Trophoblast cell (in vitro differentiated cells and primary cell): ENCODE measurements around the gene UNC45B.
"Not testable (repeated sequence)": the region's sequence is repeated elsewhere in the genome, so short reads cannot be mapped to it uniquely, and the experiment has no call there.

ENCODE experiments used
- DNase-seq, 2 donors: peaks; one replicate each; pipeline ENCODE4 v3.0.0-alpha.2; 2016
- H2AFZ ChIP-seq: 2 replicates; pipeline ENCODE4 v1.6.1; 2013; ENCODE audit warnings: low read length, moderate library complexity, mild to moderate bottlenecking; ENCODE audit not compliant: insufficient read depth, poor library complexity
- H2AK5ac ChIP-seq: 2 replicates; pipeline ENCODE4 v1.6.1; 2013; ENCODE audit warnings: mild to moderate bottlenecking, low read length
- H2BK120ac ChIP-seq: 2 replicates; pipeline ENCODE4 v1.6.1; 2013; ENCODE audit warnings: low read length, mild to moderate bottlenecking, moderate library complexity; ENCODE audit not compliant: insufficient read depth, poor library complexity
- H2BK12ac ChIP-seq: 2 replicates; pipeline ENCODE4 v1.6.1; 2013; ENCODE audit warnings: mild to moderate bottlenecking, low read length, moderate library complexity
- H2BK5ac ChIP-seq: 2 replicates; pipeline ENCODE4 v1.6.1; 2013; ENCODE audit warnings: low read length, low read depth, moderate library complexity, mild to moderate bottlenecking; ENCODE audit not compliant: poor library complexity
- H3K14ac ChIP-seq: 2 replicates; pipeline ENCODE4 v1.6.1; 2013; ENCODE audit warnings: mild to moderate bottlenecking, low read length
- H3K18ac ChIP-seq: 2 replicates; pipeline ENCODE4 v1.6.1; 2013; ENCODE audit warnings: mild to moderate bottlenecking, low read length
- H3K23ac ChIP-seq: 2 replicates; pipeline ENCODE4 v1.6.1; 2013; ENCODE audit warnings: low read length
- H3K27ac ChIP-seq: 2 replicates; pipeline ENCODE4 v1.5.1; 2013; ENCODE audit warnings: low read depth, mild to moderate bottlenecking, inconsistent platforms, low read length, moderate library complexity
- H3K27me3 ChIP-seq: 2 replicates; pipeline ENCODE4 v1.6.1; 2013; ENCODE audit warnings: inconsistent platforms, mild to moderate bottlenecking, low read length, moderate library complexity; ENCODE audit not compliant: insufficient read depth
- H3K36me3 ChIP-seq, 2 experiments: 1 replicate in 1 of 2; 2 replicates in 1 of 2; pipeline ENCODE4 v1.6.1; 2013; ENCODE audit warnings: low read length in 2 of 2, mild to moderate bottlenecking in 2 of 2, moderate library complexity in 1 of 2; ENCODE audit not compliant: insufficient read depth in 2 of 2, control insufficient read depth in 1 of 2
- H3K4ac ChIP-seq: 2 replicates; pipeline ENCODE4 v1.6.1; 2013; ENCODE audit warnings: low read depth, mild to moderate bottlenecking, low read length, moderate library complexity
- H3K4me1 ChIP-seq, 2 experiments: 1 replicate in 1 of 2; 2 replicates in 1 of 2; pipeline ENCODE4 v1.6.1; 2013; ENCODE audit warnings: low read length in 2 of 2, mild to moderate bottlenecking in 2 of 2, moderate library complexity in 1 of 2; ENCODE audit not compliant: insufficient read depth in 2 of 2, control insufficient read depth in 1 of 2
- H3K4me2 ChIP-seq: 2 replicates; pipeline ENCODE4 v1.6.1; 2013; ENCODE audit warnings: inconsistent platforms, mild to moderate bottlenecking, low read length, moderate library complexity
- H3K4me3 ChIP-seq: 2 replicates; pipeline ENCODE4 v1.5.1; 2013; ENCODE audit warnings: mild to moderate bottlenecking, low read depth, low read length, inconsistent platforms
- H3K79me1 ChIP-seq: one replicate; pipeline ENCODE4 v1.6.1; 2013; ENCODE audit warnings: low read length
- H3K79me2 ChIP-seq: 2 replicates; pipeline ENCODE4 v1.6.1; 2013; ENCODE audit warnings: low read length, mild to moderate bottlenecking; ENCODE audit not compliant: control insufficient read depth, insufficient read depth, poor library complexity
- H3K9ac ChIP-seq: 2 replicates; pipeline ENCODE4 v1.6.1; 2013; ENCODE audit warnings: mild to moderate bottlenecking, low read length
- H3K9me3 ChIP-seq: 2 replicates; pipeline ENCODE4 v1.6.1; 2013; ENCODE audit warnings: low read depth, mild to moderate bottlenecking, control low read depth, inconsistent platforms, low read length; ENCODE audit not compliant: insufficient read depth
- H4K12ac ChIP-seq: 2 replicates; pipeline ENCODE4 v1.6.1; 2013; ENCODE audit warnings: low read depth, mild to moderate bottlenecking, low read length, moderate library complexity
- H4K8ac ChIP-seq: 2 replicates; pipeline ENCODE4 v1.6.1; 2013; ENCODE audit warnings: low read depth, mild to moderate bottlenecking, low read length, moderate library complexity
- H4K91ac ChIP-seq: one replicate; pipeline ENCODE4 v1.6.1; 2013; ENCODE audit warnings: low read depth, mild to moderate bottlenecking, low read length, moderate library complexity
- WGBS: extraction: QIAGEN DNeasy Blood & Tissue Kit; methylation state at CpG from one replicate; pipeline ENCODE4 v1.1.7; 2013; ENCODE audit warnings: missing lambda C conversion rate; ENCODE audit not compliant: insufficient read length, insufficient coverage; ENCODE audit errors: extremely low coverage; 5-methylcytosine and 5-hydroxymethylcytosine counted together

UNC45B gene

GRCh38 chr17:35103271-35103670 lies 44.3 kb upstream of the UNC45B start:
- Histone ChIP-seq H3K79me1 (no peaks in the 10 kb centered on the region), H3K4me1 (peaks cover 4 to 7% of the 10 kb centered on the region in 2 experiments), H2BK12ac (no peak overlapping the region), H2AFZ (no peak overlapping the region), H3K36me3 (peaks cover 11 to 23% of the 10 kb centered on the region in 2 experiments), H3K27ac (no peak overlapping the region), H3K9me3 (no peaks in the 10 kb centered on the region), H3K27me3 (no peaks in the 10 kb centered on the region), H2BK5ac (no peak overlapping the region), H3K18ac (no peak overlapping the region), H3K14ac (no peak overlapping the region), H4K91ac (no peak overlapping the region), H3K4me3 (no peak overlapping the region), H2BK120ac (no peak overlapping the region), H4K8ac (no peak overlapping the region), H3K4ac (no peak overlapping the region), H4K12ac (no peak overlapping the region), H3K79me2 (no peaks in the 10 kb centered on the region), H3K23ac (no peak overlapping the region), H2AK5ac (no peak overlapping the region), H3K9ac (no peak overlapping the region), H3K4me2 (peak overlapping the region; percentile 20)
- no CpG with 5 or more reads among the region's 5 CpGs for WGBS
- no peak for DNase-seq

GRCh38 chr17:35104844-35105450 lies 42.7 kb upstream of the UNC45B start:
- peaks cover 11 to 22% of the 10 kb centered on the region in 2 experiments for H3K36me3 ChIP-seq
- H3K4me1 ChIP-seq, result peaks cover 4 to 7% of the 10 kb centered on the region in 2 experiments
- no peaks in the 10 kb centered on the region for H3K79me2 ChIP-seq
- H4K8ac ChIP-seq, result no peak overlapping the region
- H4K12ac ChIP-seq, result no peak overlapping the region
- H3K9ac ChIP-seq, result no peak overlapping the region
- no peak for DNase-seq
- H2AK5ac ChIP-seq, result no peak overlapping the region
- no peaks in the 10 kb centered on the region for H3K9me3 ChIP-seq
- H3K27ac ChIP-seq, result no peak overlapping the region
- WGBS, result no CpG with 5 or more reads among the region's 5 CpGs
- H2BK12ac ChIP-seq, result no peak overlapping the region
- H3K4me3 ChIP-seq, result no peak overlapping the region
- no peak overlapping the region for H3K23ac ChIP-seq
- no peak overlapping the region for H4K91ac ChIP-seq
- H2BK5ac ChIP-seq, result no peak overlapping the region
- no peak overlapping the region for H3K18ac ChIP-seq
- no peak overlapping the region for H3K14ac ChIP-seq
- H3K4me2 ChIP-seq, result no peak overlapping the region
- no peak overlapping the region for H2AFZ ChIP-seq
- no peak overlapping the region for H2BK120ac ChIP-seq
- H3K79me1 ChIP-seq, result no peaks in the 10 kb centered on the region
- no peak overlapping the region for H3K4ac ChIP-seq
- no peaks in the 10 kb centered on the region for H3K27me3 ChIP-seq

- H2BK120ac ChIP-seq, H3K4me1 ChIP-seq, H2BK5ac ChIP-seq, H3K9ac ChIP-seq, H3K4ac ChIP-seq, H3K4me2 ChIP-seq, H3K79me1 ChIP-seq, H3K79me2 ChIP-seq, H2BK12ac ChIP-seq, H3K14ac ChIP-seq, H4K12ac ChIP-seq, DNase-seq, H3K9me3 ChIP-seq, H3K27ac ChIP-seq, H4K8ac ChIP-seq, H3K18ac ChIP-seq, H3K23ac ChIP-seq, H3K36me3 ChIP-seq, H3K27me3 ChIP-seq, H4K91ac ChIP-seq, H2AFZ ChIP-seq, H2AK5ac ChIP-seq, H3K4me3 ChIP-seq: not testable (repeated sequence)
- WGBS, result no CpG with 5 or more reads among the region's 17 CpGs
Observed at GRCh38 chr17:35110791-35111190, 36.8 kb upstream of the UNC45B start.

GRCh38 chr17:35116845-35117244 lies 30.8 kb upstream of the UNC45B start:
- Histone ChIP-seq H4K91ac (peak overlapping the region; percentile 39), H3K9ac (no peak overlapping the region), H2AFZ (no peak overlapping the region), H2BK12ac (peak overlapping the region; percentile 29), H2AK5ac (no peak overlapping the region), H3K14ac (no peak overlapping the region), H3K4me3 (no peak overlapping the region), H3K4ac (no peak overlapping the region), H3K79me1 (peaks cover 6% of the 10 kb centered on the region), H3K18ac (peak overlapping the region; percentile 2), H2BK120ac (no peak overlapping the region), H3K9me3 (no peaks in the 10 kb centered on the region), H4K8ac (no peak overlapping the region), H3K36me3 (no peaks in the 10 kb centered on the region), H3K27me3 (no peaks in the 10 kb centered on the region), H3K79me2 (peaks cover 4% of the 10 kb centered on the region), H3K4me1 (peaks cover 12 to 21% of the 10 kb centered on the region in 2 experiments), H2BK5ac (no peak overlapping the region), H4K12ac (no peak overlapping the region), H3K23ac (no peak overlapping the region), H3K4me2 (no peak overlapping the region), H3K27ac (no peak overlapping the region)
- DNase-seq, result no peak
- no CpG with 5 or more reads among the region's 12 CpGs for WGBS
